IgD-negative memory B cell (primary cell): Measurements from ENCODE around the gene FRMD6. TPM values are rescaled to one million over a fixed set of nuclear protein-coding genes. Genes with fewer than 3 reads are reported as not detected.
"Not testable (repeated sequence)": the region's sequence is repeated elsewhere in the genome, so short reads cannot be mapped to it uniquely, and the experiment has no call there.

Experiments
- H3K27ac Mint-ChIP-seq, 3 donors: one replicate each; pipeline ENCODE4 v1.8.0; 2020 to 2022; ENCODE audit warnings: mild to moderate bottlenecking in 3 of 3, mixed read lengths in 3 of 3, moderate library complexity in 1 of 3
- H3K27me3 Mint-ChIP-seq: one replicate; pipeline ENCODE4 v1.8.0; 2021; ENCODE audit warnings: mixed read lengths
- H3K36me3 Mint-ChIP-seq: one replicate; pipeline ENCODE4 v1.8.0; 2020; ENCODE audit warnings: mild to moderate bottlenecking, mixed read lengths
- H3K4me1 Mint-ChIP-seq, 3 donors: one replicate each; pipeline ENCODE4 v1.8.0; 2020 to 2022; ENCODE audit warnings: mixed read lengths in 3 of 3, mild to moderate bottlenecking in 1 of 3
- H3K4me3 Mint-ChIP-seq, 4 donors: one replicate each; pipeline ENCODE4 v1.8.0; 2020 to 2022; ENCODE audit warnings: mild to moderate bottlenecking in 4 of 4, mixed read lengths in 4 of 4, moderate library complexity in 3 of 4
- H3K9me3 Mint-ChIP-seq, 3 donors: one replicate each; pipeline ENCODE4 v1.8.0; 2020 to 2021; ENCODE audit warnings: mixed read lengths in 3 of 3, mild to moderate bottlenecking in 1 of 3
- polyA plus RNA-seq: library from polyadenylated mRNA; unstranded; fragments of 300-500 nt; fragmentation: Illumina TruSeq; gene quantifications from one replicate; pipeline ENCODE4 v1.2.3, GENCODE V29; 2021

The FRMD6 gene
- polyA plus RNA-seq, 1 donor from 2014 or later, result not detected

DNA sequence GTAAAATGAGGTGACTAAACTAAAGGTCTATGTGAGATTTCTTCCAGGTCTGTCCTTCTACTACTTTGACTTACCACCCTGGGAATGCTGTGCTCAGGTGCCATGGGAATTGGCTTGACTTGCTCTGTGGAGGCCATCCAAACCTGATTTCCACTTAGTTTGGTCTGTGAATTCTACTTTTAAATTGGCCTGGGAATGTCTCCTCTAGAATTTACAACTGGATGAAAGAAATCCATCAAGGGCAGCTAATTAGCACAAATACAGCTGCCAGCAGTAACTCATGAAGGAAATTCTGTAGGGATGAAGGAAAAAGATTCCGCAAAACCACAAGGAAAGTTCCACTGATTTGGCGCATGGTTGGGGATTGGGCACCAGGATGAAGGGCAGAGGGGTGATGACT is 31.7 kb upstream of the FRMD6 start:
- Mint-ChIP-seq H3K4me1 (peaks cover 0 to 1% (median under 1%) of the 10 kb centered on the region in 3 donors), H3K27me3 (peaks cover 9% of the 10 kb centered on the region), H3K36me3 (peaks cover 1% of the 10 kb centered on the region), H3K27ac (no peak overlapping the region), H3K9me3 (peaks cover 1 to 5% (median 4%) of the 10 kb centered on the region in 3 donors), H3K4me3 (no peak overlapping the region)

DNA sequence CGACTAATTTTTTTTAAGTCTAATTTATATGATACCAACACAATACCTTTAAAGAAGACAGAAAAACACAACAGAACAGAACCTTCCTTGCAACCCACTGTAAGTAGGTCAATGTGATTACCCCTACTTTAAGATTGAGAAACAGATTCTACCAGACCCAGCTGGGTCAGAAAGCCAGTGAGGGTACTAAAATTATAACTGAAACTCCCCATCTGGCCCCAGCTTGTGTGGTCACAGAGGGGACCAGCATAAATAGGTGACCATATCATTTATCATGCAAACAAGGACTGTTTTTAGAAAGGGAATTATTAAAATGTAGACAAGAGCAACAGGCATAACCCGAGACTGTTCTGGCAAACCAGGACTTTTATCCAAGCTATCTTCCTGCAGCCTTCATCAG is 30.1 kb upstream of the FRMD6 start:
- Mint-ChIP-seq H3K9me3 (peaks cover 1 to 5% (median 4%) of the 10 kb centered on the region in 3 donors), H3K27ac (no peak overlapping the region), H3K36me3 (peaks cover 1% of the 10 kb centered on the region), H3K4me1 (peaks cover 0 to 7% (median 2%) of the 10 kb centered on the region in 3 donors), H3K27me3 (peaks cover 9% of the 10 kb centered on the region), H3K4me3 (no peak overlapping the region)

GRCh38 chr14:51622376-51622775 is 29.3 kb upstream of the FRMD6 start:
- no peak overlapping the region for H3K4me3 Mint-ChIP-seq
- H3K27ac Mint-ChIP-seq, result no peak overlapping the region
- H3K27me3 Mint-ChIP-seq, result peaks cover 4% of the 10 kb centered on the region
- peaks cover 1% of the 10 kb centered on the region for H3K36me3 Mint-ChIP-seq
- H3K9me3 Mint-ChIP-seq, result peaks cover 3 to 5% (median 4%) of the 10 kb centered on the region in 3 donors
- peaks cover 4 to 9% (median 4%) of the 10 kb centered on the region in 3 donors for H3K4me1 Mint-ChIP-seq

DNA sequence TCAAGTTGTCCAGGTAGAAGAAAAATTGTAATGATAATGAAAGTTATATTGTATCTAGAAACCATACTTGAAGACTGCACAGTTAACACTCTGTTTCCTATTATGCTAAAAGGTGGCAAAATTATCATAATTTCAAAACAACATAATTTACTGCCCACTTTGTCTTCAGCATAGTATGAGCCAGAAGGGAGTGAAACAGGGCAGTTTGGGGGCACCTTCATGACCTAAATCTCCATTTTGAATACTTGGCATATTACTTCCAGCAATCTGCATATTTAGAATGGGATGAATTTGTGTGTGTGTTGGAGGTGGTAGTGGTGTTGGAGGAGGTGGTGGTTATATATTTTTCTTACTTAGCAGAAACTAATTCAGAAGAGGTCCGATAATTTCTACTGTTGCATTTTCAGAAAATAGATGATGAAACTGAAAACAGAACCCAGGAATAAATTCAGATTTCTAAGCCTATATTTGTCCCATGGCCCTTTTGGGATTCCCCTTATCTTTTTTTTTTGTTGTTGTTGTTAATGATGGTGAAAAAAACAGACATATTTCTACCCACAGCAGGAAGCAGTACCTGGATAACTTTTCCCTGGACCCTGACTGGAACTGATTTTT is 26.6 kb upstream of the FRMD6 start:
- peaks cover 4 to 7% (median 5%) of the 10 kb centered on the region in 3 donors for H3K9me3 Mint-ChIP-seq
- H3K4me1 Mint-ChIP-seq, result peaks cover 4 to 9% (median 4%) of the 10 kb centered on the region in 3 donors
- no peak overlapping the region for H3K4me3 Mint-ChIP-seq
- peaks cover 1% of the 10 kb centered on the region for H3K36me3 Mint-ChIP-seq
- peaks cover 3% of the 10 kb centered on the region for H3K27me3 Mint-ChIP-seq
- H3K27ac Mint-ChIP-seq, result no peak overlapping the region

GRCh38 chr14:51626185-51626584 is 25.5 kb upstream of the FRMD6 start:
- H3K4me3 Mint-ChIP-seq, result no peak overlapping the region
- H3K27ac Mint-ChIP-seq, result no peak overlapping the region
- H3K27me3 Mint-ChIP-seq, result peaks cover 3% of the 10 kb centered on the region
- H3K4me1 Mint-ChIP-seq, result peaks cover 4 to 9% (median 4%) of the 10 kb centered on the region in 3 donors
- H3K9me3 Mint-ChIP-seq, result peaks cover 4 to 7% (median 5%) of the 10 kb centered on the region in 3 donors
- H3K36me3 Mint-ChIP-seq, result peaks cover 1% of the 10 kb centered on the region

DNA sequence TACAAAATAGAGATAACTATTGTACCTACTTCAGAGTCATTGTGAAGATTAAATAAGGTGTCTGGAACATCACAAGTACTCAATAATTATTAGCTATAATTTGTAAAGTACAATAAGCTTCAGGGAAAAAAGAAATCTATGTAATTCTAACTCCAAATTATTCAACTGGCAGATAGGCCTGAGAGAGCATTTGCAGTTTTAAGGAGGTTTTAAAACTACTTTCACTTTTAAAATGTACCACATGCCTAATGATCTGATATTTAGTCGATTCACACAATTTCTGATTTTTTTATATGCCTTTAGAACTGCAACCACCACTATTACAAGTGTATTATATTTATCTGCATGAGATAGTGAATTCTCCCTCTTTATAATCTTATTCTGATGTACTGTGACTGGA is 24.9 kb upstream of the FRMD6 start:
- Mint-ChIP-seq H3K36me3 (peaks cover 1% of the 10 kb centered on the region), H3K4me1 (peaks cover 4 to 9% (median 4%) of the 10 kb centered on the region in 3 donors), H3K4me3 (no peak overlapping the region), H3K27me3 (peaks cover 5% of the 10 kb centered on the region), H3K9me3 (peaks cover 4 to 7% (median 5%) of the 10 kb centered on the region in 3 donors), H3K27ac (no peak overlapping the region)

- Mint-ChIP-seq H3K9me3 (peaks cover 4 to 7% (median 5%) of the 10 kb centered on the region in 3 donors), H3K27ac (no peak overlapping the region), H3K4me3 (no peak overlapping the region), H3K4me1 (peaks cover 4 to 9% (median 4%) of the 10 kb centered on the region in 3 donors), H3K36me3 (peaks cover 1% of the 10 kb centered on the region), H3K27me3 (peaks cover 5% of the 10 kb centered on the region)
Observed at GRCh38 chr14:51627313-51627712, 24.4 kb upstream of the FRMD6 start.

DNA sequence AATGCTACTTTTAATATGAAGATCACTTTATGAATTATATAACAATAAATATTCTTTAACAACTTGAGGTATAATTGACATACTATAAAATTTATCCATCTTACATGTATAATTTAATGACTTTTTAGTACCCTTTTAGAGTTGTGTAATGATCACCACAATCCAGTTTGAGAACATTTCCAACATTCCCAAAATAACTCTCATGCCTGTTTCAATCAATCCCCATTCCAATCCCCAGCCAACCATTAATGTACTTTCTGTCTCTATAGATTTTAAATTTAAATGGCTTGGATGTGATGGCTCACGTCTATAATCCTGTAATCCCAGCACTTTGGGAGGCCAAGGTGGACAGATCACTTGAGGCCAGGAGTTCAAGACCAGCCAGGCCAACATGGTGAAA is 23.5 kb upstream of the FRMD6 start:
- Mint-ChIP-seq H3K9me3 (peaks cover 4 to 7% (median 5%) of the 10 kb centered on the region in 3 donors), H3K4me3 (no peak overlapping the region), H3K4me1 (peaks cover 4 to 9% (median 4%) of the 10 kb centered on the region in 3 donors), H3K27me3 (peaks cover 2% of the 10 kb centered on the region), H3K27ac (no peak overlapping the region), H3K36me3 (peaks cover 1% of the 10 kb centered on the region)

DNA sequence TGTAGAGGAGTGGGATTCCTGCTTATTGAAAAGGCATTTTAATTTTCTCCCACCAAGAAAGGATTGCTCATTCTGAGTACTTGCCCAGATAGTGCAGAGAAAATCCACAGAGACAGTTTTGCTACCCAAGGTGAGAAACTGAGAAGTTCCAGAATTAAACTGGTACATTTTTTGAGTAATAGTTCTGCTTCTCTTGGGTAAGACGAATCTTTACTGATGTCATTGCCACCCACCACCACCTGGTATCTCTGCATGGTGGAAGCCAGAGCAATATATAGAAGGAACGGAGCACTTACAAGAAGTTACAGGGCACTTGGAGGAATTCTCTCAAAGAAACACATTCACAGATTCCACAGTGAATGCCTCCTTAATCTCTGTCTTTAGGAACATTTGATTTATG is 20.7 kb upstream of the FRMD6 start:
- no peak overlapping the region for H3K4me3 Mint-ChIP-seq
- peaks cover 0 to 4% (median 2%) of the 10 kb centered on the region in 3 donors for H3K9me3 Mint-ChIP-seq
- no peak overlapping the region for H3K27ac Mint-ChIP-seq
- H3K4me1 Mint-ChIP-seq, result peaks cover 2 to 4% (median 3%) of the 10 kb centered on the region in 3 donors
- H3K36me3 Mint-ChIP-seq, result no peaks in the 10 kb centered on the region
- H3K27me3 Mint-ChIP-seq, result peaks cover 3% of the 10 kb centered on the region

DNA sequence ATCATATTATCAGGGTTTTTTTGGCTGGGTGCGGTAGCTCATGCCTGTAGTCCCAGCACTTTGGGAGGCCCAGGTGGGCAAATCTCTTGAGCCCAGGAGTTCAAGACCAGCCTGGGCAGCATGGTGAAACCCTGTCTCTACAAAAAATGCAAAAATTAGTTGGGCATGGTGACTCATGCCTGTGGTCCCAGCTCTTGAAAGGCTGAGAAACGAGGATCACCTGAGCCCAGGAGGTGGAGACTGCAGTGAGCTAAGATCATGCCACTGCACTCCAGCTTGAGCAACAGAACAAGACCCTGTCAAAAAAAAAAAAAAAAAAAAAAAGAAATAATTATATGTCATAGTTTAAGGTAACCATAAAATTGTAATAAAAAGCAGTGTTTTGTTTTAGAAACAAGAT is 18.4 kb upstream of the FRMD6 start:
- not testable (repeated sequence) for H3K9me3 Mint-ChIP-seq, H3K27me3 Mint-ChIP-seq, H3K27ac Mint-ChIP-seq, H3K4me3 Mint-ChIP-seq, H3K4me1 Mint-ChIP-seq, H3K36me3 Mint-ChIP-seq

DNA sequence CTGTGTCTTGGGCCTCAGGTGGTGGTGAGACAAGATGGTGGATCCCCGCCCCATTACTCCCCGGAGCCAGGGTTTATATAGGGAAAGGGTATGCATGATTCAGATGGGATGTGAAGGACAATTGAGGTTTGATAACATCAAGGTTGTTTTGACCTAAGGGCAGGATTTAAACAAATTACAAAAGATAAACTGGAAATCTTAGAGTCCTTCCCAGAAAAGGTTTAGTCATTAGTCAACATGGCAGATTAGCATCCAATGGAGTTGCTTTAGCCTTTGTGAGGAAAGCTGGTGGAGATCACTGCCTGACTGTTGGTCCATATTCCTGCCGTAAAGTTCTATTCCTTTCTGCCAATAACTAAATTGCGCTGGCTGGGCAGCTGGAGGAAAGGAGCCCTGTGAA is 15.6 kb upstream of the FRMD6 start:
- no peaks in the 10 kb centered on the region for H3K9me3 Mint-ChIP-seq
- no peaks in the 10 kb centered on the region for H3K36me3 Mint-ChIP-seq
- H3K4me3 Mint-ChIP-seq, result no peak overlapping the region
- H3K4me1 Mint-ChIP-seq, result no peaks in the 10 kb centered on the region
- H3K27ac Mint-ChIP-seq, result no peak overlapping the region
- peaks cover 8% of the 10 kb centered on the region for H3K27me3 Mint-ChIP-seq

- Mint-ChIP-seq H3K27me3 (peaks cover 6% of the 10 kb centered on the region), H3K27ac (no peak overlapping the region), H3K4me3 (no peak overlapping the region), H3K36me3 (no peaks in the 10 kb centered on the region), H3K9me3 (no peaks in the 10 kb centered on the region), H3K4me1 (no peaks in the 10 kb centered on the region)
Observed at GRCh38 chr14:51638071-51638944, 13.4 kb upstream of the FRMD6 start.

DNA sequence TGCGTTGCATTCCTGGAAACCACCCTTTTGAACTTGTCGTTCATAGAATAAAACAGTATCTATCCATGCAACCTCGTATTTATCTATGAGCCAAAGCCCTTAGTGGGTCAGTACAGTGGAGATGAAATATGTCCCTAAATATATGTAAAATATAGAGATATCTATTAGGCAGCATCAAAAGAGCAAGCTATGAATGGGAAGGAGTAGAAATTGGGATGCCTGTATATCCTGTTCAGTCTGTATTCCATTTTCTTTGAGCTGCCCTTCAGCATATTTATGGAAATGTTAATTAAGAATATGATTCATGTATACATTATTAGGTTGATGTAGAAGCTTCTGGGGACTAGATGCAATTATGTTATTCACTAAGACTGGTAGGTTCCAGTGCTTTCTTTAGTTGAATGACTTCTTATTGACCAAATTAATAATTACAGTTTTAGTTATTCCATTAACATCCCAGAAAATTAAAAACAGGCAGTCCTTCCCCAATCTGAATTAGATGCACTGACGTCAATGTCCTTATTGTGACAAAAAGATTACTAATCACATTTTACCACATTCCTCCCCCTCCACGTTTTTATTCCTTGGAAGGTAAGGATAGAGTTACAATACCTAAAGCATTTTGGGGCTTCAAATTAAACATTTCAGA is 11.9 kb upstream of the FRMD6 start:
- no peaks in the 10 kb centered on the region for H3K4me1 Mint-ChIP-seq
- H3K36me3 Mint-ChIP-seq, result no peaks in the 10 kb centered on the region
- no peaks in the 10 kb centered on the region for H3K9me3 Mint-ChIP-seq
- no peak overlapping the region for H3K27ac Mint-ChIP-seq
- H3K27me3 Mint-ChIP-seq, result peaks cover 6% of the 10 kb centered on the region
- H3K4me3 Mint-ChIP-seq, result no peak overlapping the region

GRCh38 chr14:51643140-51643539 is 8.6 kb upstream of the FRMD6 start:
- no peaks in the 10 kb centered on the region for H3K4me1 Mint-ChIP-seq
- H3K36me3 Mint-ChIP-seq, result peaks cover 3% of the 10 kb centered on the region
- no peaks in the 10 kb centered on the region for H3K9me3 Mint-ChIP-seq
- peak overlapping the region in 1 of 3 donors; percentile 75 for H3K27ac Mint-ChIP-seq
- H3K4me3 Mint-ChIP-seq, result no peak overlapping the region
- peaks cover 4% of the 10 kb centered on the region for H3K27me3 Mint-ChIP-seq

DNA sequence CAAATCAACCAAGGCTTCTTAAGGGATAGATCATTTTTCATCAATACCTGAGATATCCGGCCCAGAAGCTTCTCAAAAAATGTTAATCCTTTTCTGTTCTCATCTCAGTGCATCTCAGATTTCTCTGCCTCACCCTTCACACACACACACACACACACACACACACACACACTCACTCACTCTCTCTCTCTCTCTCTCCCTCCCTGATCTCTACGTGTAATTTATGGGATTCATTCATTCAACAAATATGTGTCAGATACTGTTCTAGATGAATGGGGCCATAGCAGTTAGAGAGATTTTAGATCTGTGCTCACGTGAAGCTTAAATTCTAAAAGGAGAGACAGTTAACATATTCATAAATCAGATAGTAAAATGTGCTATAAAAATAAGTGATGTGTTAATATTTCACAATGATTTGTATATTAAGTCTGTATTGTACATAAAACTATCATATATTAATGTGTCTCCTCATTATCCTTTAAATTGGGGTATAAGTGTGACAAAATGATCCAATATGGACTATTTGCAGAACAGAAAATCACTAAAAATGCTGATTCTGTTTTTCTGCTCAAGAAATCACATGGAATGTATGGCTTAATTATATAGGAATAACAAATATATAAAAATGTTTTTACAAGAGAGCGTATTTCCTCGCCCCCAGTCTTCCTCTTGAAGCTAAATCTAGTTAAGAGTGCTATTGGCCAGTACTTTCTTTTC is 7.3 kb upstream of the FRMD6 start:
- H3K4me3 Mint-ChIP-seq, result no peak overlapping the region
- H3K9me3 Mint-ChIP-seq, result no peaks in the 10 kb centered on the region
- H3K36me3 Mint-ChIP-seq, result peaks cover 3% of the 10 kb centered on the region
- H3K4me1 Mint-ChIP-seq, result no peaks in the 10 kb centered on the region
- no peak overlapping the region for H3K27ac Mint-ChIP-seq
- peaks cover 7% of the 10 kb centered on the region for H3K27me3 Mint-ChIP-seq
